A549 (cell line): ENCODE results near the gene LRFN2. TPM values are rescaled to one million over a fixed set of nuclear protein-coding genes. Genes with fewer than 3 reads are reported as not detected.

Experiments
- ATAC-seq, 2 experiments: fragments of 200-7000 bp in 1 of 2; fragments of >200 bp in 1 of 2; cut with Nextera tagmentation in 1 of 2; cut with Tn5 transposase in 1 of 2; 3 replicates each; pipeline versions ENCODE4 v1.8.0 to v1.9.1; 2018 to 2020; ENCODE audit warnings: mild to moderate bottlenecking in 1 of 2, moderate library complexity in 1 of 2
- CTCF ChIA-PET: fragments of 300-600 bp; sonication (Branson Sonifier 250); formaldehyde crosslinking; extraction: SDS; loops from one replicate; lab custom pipeline; 2021; ENCODE audit warnings: antibody characterized with exemption, inconsistent platforms; lab: Yijun Ruan, JAX
- POLR2A ChIA-PET: fragments of 350-600 bp; formaldehyde crosslinking; extraction: SDS; loops from one replicate; lab custom pipeline; 2021; ENCODE audit warnings: antibody characterized with exemption, inconsistent platforms; lab: Yijun Ruan, JAX
- DNase-seq, 2 experiments: peaks; one replicate each; pipeline versions ENCODE4 v3.0.0 to v3.0.0-alpha.2; 2011 to 2016; ENCODE audit warnings: low read depth in 1 of 2, low spot score in 1 of 2
- FAIRE-seq: peaks from 2 replicates; lab custom pipeline; 2011; peaks lifted over from hg19 to GRCh38; lab: Jason Lieb, UNC
- H3K27ac ChIP-seq, 2 experiments: fragments of >200 bp; sonication (Bioruptor Twin); formaldehyde crosslinking; 3 replicates each; pipeline ENCODE4 v1.5.1; 2016 to 2017
- H3K4me1 ChIP-seq: fragments of >200 bp; sonication (Bioruptor Twin); formaldehyde crosslinking; 3 replicates; pipeline ENCODE4 v1.6.1; 2016
- H3K4me2 ChIP-seq: fragments of >200 bp; sonication (Bioruptor Twin); formaldehyde crosslinking; 3 replicates; pipeline ENCODE4 v1.6.1; 2016
- H3K4me3 ChIP-seq: fragments of >200 bp; sonication (Bioruptor Twin); formaldehyde crosslinking; 3 replicates; pipeline ENCODE4 v1.5.1; 2016
- H3K9me3 ChIP-seq: fragments of >200 bp; sonication (Bioruptor Twin); formaldehyde crosslinking; 3 replicates; pipeline ENCODE4 v1.6.1; 2016
- CBX8 ChIP-seq: fragments of 200-600 bp; sonication (generic); IDR thresholded peaks from 2 replicates; pipeline ENCODE4 v1.6.1; 2016
- CEBPB ChIP-seq, 2 experiments: fragments of >200 bp in 1 of 2; sonication (Bioruptor Twin) in 1 of 2; formaldehyde crosslinking in 1 of 2; IDR thresholded peaks; 2 replicates each; pipeline ENCODE4 v1.6.1; 2012 to 2016
- EHMT2 ChIP-seq: fragments of 200-600 bp; sonication (generic); IDR thresholded peaks from 2 replicates; pipeline ENCODE4 v1.6.1; 2016; ENCODE audit warnings: antibody characterized with exemption, low read depth, mild to moderate bottlenecking, moderate library complexity
- ESRRA ChIP-seq: fragments of 150-350 bp; IDR thresholded peaks from 2 replicates; pipeline ENCODE4 v1.6.1; 2014; ENCODE audit warnings: mild to moderate bottlenecking, low read length, borderline replicate concordance
- FOXS1 ChIP-seq: fragments of 250-450 bp; sonication (Bioruptor Pico); IDR thresholded peaks from 2 replicates; pipeline ENCODE4 v1.5.0; 2020; ENCODE audit warnings: mild to moderate bottlenecking, moderate library complexity
- GATA3 ChIP-seq: IDR thresholded peaks from 2 replicates; pipeline ENCODE4 v1.6.1; 2012; ENCODE audit warnings: borderline replicate concordance
- HOXA7 ChIP-seq: fragments of 250-450 bp; sonication (Bioruptor Pico); IDR thresholded peaks from 2 replicates; pipeline ENCODE4 v1.5.0; 2020; ENCODE audit warnings: mild to moderate bottlenecking, moderate library complexity
- KDM1A ChIP-seq: fragments of 200-600 bp; sonication (generic); IDR thresholded peaks from 2 replicates; pipeline ENCODE4 v1.6.1; 2016; ENCODE audit warnings: low read depth, mild to moderate bottlenecking
- NR3C1 ChIP-seq: fragments of >200 bp; sonication (Bioruptor Twin); formaldehyde crosslinking; IDR thresholded peaks from 3 replicates; pipeline ENCODE4 v1.6.1; 2017
- RCOR1 ChIP-seq: fragments of 150-350 bp; IDR thresholded peaks from 2 replicates; pipeline ENCODE4 v1.6.1; 2014; ENCODE audit warnings: antibody characterized with exemption, low read length, low read depth
- ZC3H11A ChIP-seq: fragments of 450-650 bp; IDR thresholded peaks from 2 replicates; pipeline ENCODE4 v1.6.1; 2014; ENCODE audit warnings: antibody characterized with exemption, mild to moderate bottlenecking
- ZFP36 ChIP-seq: fragments of 450-650 bp; IDR thresholded peaks from 2 replicates; pipeline ENCODE4 v1.6.1; 2014; ENCODE audit warnings: borderline replicate concordance; ENCODE audit not compliant: partially characterized antibody
- ZSCAN20 ChIP-seq: fragments of 250-450 bp; sonication (Bioruptor Pico); IDR thresholded peaks from 2 replicates; pipeline ENCODE4 v1.8.0; 2022; ENCODE audit warnings: mild to moderate bottlenecking, moderate library complexity
- WGBS: methylation state at CpG from one replicate; pipeline ENCODE4 v1.1.6; 2017; ENCODE audit errors: missing lambda C conversion rate; 5-methylcytosine and 5-hydroxymethylcytosine counted together
- polyA plus RNA-seq, 4 experiments: library from polyadenylated mRNA; depleted of rRNA in 3 of 4; stranded (reverse); fragments of >200 nt; fragmentation: RNase III in 1 of 4; extraction: RNeasy Plus Mini Kit Qiagen cat#74134 plus additional on column Dnase treatment in 1 of 4; gene quantifications; 2 replicates in 3 of 4; 3 replicates in 1 of 4; pipeline ENCODE4 v1.2.3, GENCODE V29; 2011 to 2017
- TF ChIP-seq, protein P1 (sequence below): fragments of 200-600 bp; sonication (generic); IDR thresholded peaks from 2 replicates; pipeline ENCODE4 v1.6.1; 2016; ENCODE audit warnings: antibody characterized with exemption, mild to moderate bottlenecking, moderate library complexity
- TF ChIP-seq, protein P2 (sequence below): IDR thresholded peaks from 2 replicates; pipeline ENCODE4 v1.6.1; 2012
- TF ChIP-seq, protein P3 (sequence below): IDR thresholded peaks from 2 replicates; pipeline ENCODE4 v1.6.1; 2012; ENCODE audit warnings: low read depth, borderline replicate concordance
- TF ChIP-seq, protein P4 (sequence below): fragments of 450-650 bp; IDR thresholded peaks from 2 replicates; pipeline ENCODE4 v1.6.1; 2014; ENCODE audit warnings: antibody characterized with exemption

The LRFN2 gene
- polyA plus RNA-seq, 2 of the 4 experiments (the other 2 are of a cell fraction) = not detected

DNA sequence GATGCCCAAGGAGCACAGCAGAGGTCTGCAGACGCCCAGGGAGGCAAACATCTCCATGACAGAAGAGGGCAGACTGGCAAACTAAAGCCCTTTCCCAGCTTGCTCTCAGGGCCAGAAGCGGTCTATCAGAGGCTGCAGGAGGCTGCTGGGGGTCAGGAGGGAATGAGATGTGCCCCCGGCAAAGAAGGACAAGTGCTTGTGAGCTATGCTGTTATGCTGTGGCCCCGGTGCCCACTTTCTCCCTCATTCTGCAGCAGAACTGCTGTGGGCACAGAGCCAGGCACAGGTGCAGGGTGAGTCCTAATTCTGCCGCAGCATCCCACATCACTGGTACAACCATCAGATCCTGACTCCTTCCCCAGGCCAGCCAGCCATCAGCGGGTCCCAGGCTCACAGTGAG, 46.4 kb downstream of the LRFN2 start (continued):
- TF ChIP-seq, protein P1, sequence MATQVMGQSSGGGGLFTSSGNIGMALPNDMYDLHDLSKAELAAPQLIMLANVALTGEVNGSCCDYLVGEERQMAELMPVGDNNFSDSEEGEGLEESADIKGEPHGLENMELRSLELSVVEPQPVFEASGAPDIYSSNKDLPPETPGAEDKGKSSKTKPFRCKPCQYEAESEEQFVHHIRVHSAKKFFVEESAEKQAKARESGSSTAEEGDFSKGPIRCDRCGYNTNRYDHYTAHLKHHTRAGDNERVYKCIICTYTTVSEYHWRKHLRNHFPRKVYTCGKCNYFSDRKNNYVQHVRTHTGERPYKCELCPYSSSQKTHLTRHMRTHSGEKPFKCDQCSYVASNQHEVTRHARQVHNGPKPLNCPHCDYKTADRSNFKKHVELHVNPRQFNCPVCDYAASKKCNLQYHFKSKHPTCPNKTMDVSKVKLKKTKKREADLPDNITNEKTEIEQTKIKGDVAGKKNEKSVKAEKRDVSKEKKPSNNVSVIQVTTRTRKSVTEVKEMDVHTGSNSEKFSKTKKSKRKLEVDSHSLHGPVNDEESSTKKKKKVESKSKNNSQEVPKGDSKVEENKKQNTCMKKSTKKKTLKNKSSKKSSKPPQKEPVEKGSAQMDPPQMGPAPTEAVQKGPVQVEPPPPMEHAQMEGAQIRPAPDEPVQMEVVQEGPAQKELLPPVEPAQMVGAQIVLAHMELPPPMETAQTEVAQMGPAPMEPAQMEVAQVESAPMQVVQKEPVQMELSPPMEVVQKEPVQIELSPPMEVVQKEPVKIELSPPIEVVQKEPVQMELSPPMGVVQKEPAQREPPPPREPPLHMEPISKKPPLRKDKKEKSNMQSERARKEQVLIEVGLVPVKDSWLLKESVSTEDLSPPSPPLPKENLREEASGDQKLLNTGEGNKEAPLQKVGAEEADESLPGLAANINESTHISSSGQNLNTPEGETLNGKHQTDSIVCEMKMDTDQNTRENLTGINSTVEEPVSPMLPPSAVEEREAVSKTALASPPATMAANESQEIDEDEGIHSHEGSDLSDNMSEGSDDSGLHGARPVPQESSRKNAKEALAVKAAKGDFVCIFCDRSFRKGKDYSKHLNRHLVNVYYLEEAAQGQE = no peak
- no peak for TF ChIP-seq ESRRA
- TF ChIP-seq, protein P2, sequence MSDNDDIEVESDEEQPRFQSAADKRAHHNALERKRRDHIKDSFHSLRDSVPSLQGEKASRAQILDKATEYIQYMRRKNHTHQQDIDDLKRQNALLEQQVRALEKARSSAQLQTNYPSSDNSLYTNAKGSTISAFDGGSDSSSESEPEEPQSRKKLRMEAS = no peak
- TF ChIP-seq, all 56 proteins: peak for 0

DNA sequence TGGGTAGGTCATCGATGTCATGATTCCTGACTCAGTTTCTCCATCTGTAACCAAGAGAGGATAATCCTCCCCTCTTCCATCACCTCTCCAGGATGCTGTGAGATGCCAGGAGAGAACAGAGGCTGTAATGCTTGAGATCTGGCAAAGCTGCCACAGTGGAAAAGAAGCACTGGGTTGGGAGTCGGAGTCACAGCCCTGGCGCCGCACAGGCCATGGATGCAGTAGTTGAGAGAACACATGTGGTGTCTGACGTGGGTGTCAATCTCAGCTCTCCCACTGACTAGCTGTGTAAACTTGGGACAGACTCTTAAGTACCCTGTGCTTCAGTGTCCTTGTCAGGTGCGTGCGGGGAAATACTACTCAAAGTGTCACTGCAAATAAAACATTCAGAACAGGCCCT, 47.3 kb downstream of the LRFN2 start:
- 56% methylated on average over 7 of the region's 7 CpGs for WGBS
- DNase-seq (no peak), ATAC-seq (no peak), FAIRE-seq (no peak)
- ChIA-PET POLR2A (no interaction called here), CTCF (interaction anchor here (1.4 kb wide), 1 partner anchor 10 kb away, joined by 7 read pairs; no protein-coding TSS in a partner anchor)
- TF ChIP-seq ZFP36 = no peak
- TF ChIP-seq, protein P2 = no peak
- TF ChIP-seq CEBPB (IDR thresholded peaks at IDR 0.05) = no peak
- no peak for TF ChIP-seq ZC3H11A
- TF ChIP-seq ZSCAN20 (CRISPR knock-in tag) = no peak
- TF ChIP-seq KDM1A = no peak
- no peak for TF ChIP-seq FOXS1 (CRISPR knock-in tag)
- no peak for TF ChIP-seq EHMT2
- TF ChIP-seq NR3C1 = no peak
- Histone ChIP-seq H3K4me2 (no peak overlapping the region), H3K4me1 (no peaks in the 10 kb centered on the region), H3K9me3 (no peaks in the 10 kb centered on the region), H3K27ac (no peak overlapping the region), H3K4me3 (no peak overlapping the region)

DNA sequence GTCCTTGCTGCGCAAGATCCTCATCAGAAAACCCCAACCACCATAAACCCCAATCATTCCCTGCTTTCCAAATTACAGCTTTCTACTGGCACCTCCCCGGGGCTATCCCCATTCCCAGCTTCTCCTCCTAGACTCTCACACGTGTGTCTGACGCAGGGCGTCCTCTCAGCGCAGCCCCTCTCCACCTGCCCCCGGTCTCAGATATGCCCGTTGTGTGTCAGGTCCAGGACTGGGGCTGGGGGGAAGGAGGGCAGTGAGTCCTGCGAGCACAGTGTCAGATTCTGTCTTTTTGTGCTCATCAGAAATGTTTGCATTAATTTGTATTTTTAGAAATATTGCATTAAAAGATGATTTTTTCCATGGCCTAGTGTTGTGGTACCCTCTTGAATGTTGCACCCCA, 48.6 kb downstream of the LRFN2 start:
- CTCF ChIA-PET = interaction anchor here (0.6 kb wide), 1 partner anchor 49 kb away, joined by 3 read pairs; no protein-coding TSS in a partner anchor
- FAIRE-seq (no peak), ATAC-seq (no peak), DNase-seq (no peak)
- Histone ChIP-seq H3K27ac (no peak overlapping the region), H3K9me3 (no peaks in the 10 kb centered on the region), H3K4me2 (no peak overlapping the region), H3K4me3 (no peak overlapping the region), H3K4me1 (no peaks in the 10 kb centered on the region)
- POLR2A ChIA-PET = no interaction called here
- TF ChIP-seq, protein P3, sequence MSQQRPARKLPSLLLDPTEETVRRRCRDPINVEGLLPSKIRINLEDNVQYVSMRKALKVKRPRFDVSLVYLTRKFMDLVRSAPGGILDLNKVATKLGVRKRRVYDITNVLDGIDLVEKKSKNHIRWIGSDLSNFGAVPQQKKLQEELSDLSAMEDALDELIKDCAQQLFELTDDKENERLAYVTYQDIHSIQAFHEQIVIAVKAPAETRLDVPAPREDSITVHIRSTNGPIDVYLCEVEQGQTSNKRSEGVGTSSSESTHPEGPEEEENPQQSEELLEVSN = no peak
- TF ChIP-seq GATA3 = no peak
- TF ChIP-seq, protein P4, sequence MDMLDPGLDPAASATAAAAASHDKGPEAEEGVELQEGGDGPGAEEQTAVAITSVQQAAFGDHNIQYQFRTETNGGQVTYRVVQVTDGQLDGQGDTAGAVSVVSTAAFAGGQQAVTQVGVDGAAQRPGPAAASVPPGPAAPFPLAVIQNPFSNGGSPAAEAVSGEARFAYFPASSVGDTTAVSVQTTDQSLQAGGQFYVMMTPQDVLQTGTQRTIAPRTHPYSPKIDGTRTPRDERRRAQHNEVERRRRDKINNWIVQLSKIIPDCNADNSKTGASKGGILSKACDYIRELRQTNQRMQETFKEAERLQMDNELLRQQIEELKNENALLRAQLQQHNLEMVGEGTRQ = no peak
- 41% methylated on average over 9 of the region's 9 CpGs for WGBS

DNA sequence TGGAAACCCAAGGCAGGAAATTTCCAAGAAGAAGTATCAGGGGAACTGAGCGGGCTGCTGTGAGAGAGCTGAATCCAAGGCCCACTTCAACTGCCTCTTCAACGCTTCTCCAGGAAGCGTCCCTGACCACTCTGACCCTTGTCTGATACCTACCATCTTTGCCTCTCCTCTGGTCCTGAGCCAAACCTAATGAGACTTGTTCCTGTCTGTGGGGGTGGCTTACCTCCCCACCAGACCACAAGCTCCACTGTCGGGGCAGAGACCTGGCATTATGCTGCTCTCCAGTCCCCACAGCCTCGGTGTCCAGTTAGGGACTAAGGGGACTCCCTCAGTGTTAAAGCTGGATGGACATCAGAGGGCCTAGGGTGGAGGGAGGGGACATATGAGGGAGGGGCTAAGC, 49.7 kb downstream of the LRFN2 start:
- 62% methylated on average over 5 of the region's 5 CpGs for WGBS
- Histone ChIP-seq H3K4me1 (no peaks in the 10 kb centered on the region), H3K4me2 (no peak overlapping the region), H3K27ac (no peak overlapping the region), H3K4me3 (no peak overlapping the region), H3K9me3 (no peaks in the 10 kb centered on the region)
- ChIA-PET CTCF (no interaction called here), POLR2A (no interaction called here)
- DNase-seq (no peak), FAIRE-seq (no peak), ATAC-seq (no peak)
- TF ChIP-seq RCOR1 = no peak
- no peak for TF ChIP-seq HOXA7 (CRISPR knock-in tag)
- no peak for TF ChIP-seq CBX8
